ENCODE results near the gene CBLN3. TPM values are rescaled to one million over a fixed set of nuclear protein-coding genes. Genes with fewer than 3 reads are reported as not detected.

Gene CBLN3
- total and polyA plus RNA-seq, 7 donors: 0.38 to 1.5 (median 0.70) TPM

DNA sequence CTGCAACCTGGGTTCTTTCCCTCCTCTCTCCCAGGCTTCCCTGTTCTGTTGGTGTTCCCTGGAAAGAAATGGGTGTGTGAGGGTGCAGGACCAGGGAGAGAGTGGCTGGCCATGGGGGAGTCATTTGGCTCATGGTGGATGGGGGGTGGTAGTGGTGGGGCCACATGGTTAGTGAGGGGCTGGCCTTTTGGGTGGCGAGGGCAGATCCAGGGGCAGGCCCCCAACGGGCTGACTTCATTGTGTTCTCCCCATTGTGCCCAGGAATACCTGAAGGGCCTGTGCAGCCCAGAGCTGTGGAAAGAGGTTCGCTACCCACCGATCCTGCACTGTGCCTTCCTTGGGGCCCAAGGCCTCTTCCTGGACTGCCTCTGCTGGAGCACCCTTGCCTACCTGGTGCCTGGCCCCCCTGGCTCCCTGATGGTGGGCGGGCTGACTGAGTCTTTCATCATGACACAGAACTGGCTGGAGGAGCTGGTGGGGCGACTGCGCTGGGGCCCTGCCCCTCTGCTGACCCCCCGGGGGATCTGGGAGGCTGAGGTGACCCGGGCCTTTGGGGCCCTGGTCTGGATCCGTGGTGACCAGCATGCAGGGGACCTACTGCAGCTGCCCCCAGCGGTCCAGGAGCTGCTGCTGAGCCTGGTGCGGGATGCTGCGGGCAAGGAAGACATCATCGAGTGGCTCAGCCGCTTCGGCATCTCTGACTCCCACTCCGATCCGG, 21.7 kb downstream of the CBLN3 start:
- intact Hi-C loops (cut with DNase I): no loop called here
- Histone ChIP-seq H3K27me3 (ENCODE audit: insufficient read depth in 3 of 3, low read length in 2 of 3) (no peaks in the 10 kb centered on the region), H3K36me3 (ENCODE audit: insufficient read depth in 1 of 2, low read depth in 1 of 2) (peaks cover 0 to 8% of the 10 kb centered on the region in 2 donors), H3K4me3 (no peak overlapping the region), H3K27ac (no peak overlapping the region), H3K4me1 (peaks cover 3% of the 10 kb centered on the region), H3K9me3 (no peaks in the 10 kb centered on the region)
- ATAC-seq: no peak
- WGBS, 3 donors: 93 to 95% (median 94%) methylated on average over 16 to 18 of the region's 18 CpGs
- DNase-seq: no peak
- TF ChIP-seq, protein P1, sequence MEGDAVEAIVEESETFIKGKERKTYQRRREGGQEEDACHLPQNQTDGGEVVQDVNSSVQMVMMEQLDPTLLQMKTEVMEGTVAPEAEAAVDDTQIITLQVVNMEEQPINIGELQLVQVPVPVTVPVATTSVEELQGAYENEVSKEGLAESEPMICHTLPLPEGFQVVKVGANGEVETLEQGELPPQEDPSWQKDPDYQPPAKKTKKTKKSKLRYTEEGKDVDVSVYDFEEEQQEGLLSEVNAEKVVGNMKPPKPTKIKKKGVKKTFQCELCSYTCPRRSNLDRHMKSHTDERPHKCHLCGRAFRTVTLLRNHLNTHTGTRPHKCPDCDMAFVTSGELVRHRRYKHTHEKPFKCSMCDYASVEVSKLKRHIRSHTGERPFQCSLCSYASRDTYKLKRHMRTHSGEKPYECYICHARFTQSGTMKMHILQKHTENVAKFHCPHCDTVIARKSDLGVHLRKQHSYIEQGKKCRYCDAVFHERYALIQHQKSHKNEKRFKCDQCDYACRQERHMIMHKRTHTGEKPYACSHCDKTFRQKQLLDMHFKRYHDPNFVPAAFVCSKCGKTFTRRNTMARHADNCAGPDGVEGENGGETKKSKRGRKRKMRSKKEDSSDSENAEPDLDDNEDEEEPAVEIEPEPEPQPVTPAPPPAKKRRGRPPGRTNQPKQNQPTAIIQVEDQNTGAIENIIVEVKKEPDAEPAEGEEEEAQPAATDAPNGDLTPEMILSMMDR (IDR thresholded peaks at IDR 0.05): no peak

DNA sequence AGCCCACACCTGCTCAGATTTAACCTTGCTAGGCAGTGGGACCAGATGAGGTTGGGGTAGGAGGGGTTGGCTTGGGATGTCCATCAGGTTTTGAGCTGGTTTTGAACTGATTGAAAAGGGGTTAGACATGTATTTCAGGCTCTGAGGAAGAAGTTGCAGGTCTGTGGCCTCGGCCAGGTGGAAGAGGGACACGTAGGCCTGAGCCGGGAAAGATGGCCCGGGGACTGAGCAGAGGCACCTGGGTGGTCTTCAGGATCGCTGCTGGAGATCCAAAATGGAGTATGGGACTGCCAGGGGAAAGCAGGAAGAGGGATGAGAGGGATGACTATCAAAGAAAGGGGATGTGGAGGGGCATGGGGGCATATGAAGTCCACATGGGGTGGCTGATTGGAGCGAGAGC, 23.1 kb downstream of the CBLN3 start:
- intact Hi-C loops (cut with DNase I): no loop called here
- 87 to 92% (median 92%) methylated on average over 6 of the region's 6 CpGs for WGBS, 3 donors
- H3K27me3 ChIP-seq (ENCODE audit: insufficient read depth in 3 of 3, low read length in 2 of 3): no peaks in the 10 kb centered on the region
- TF ChIP-seq, protein P1 (IDR thresholded peaks at IDR 0.05): no peak
- H3K4me3 ChIP-seq: no peak overlapping the region
- H3K9me3 ChIP-seq: no peaks in the 10 kb centered on the region
- DNase-seq (no peak), ATAC-seq (no peak)
- peaks cover 3% of the 10 kb centered on the region for H3K4me1 ChIP-seq
- peaks cover 0 to 8% of the 10 kb centered on the region in 2 donors for H3K36me3 ChIP-seq (ENCODE audit: insufficient read depth in 1 of 2, low read depth in 1 of 2)
- H3K27ac ChIP-seq: no peak overlapping the region

DNA sequence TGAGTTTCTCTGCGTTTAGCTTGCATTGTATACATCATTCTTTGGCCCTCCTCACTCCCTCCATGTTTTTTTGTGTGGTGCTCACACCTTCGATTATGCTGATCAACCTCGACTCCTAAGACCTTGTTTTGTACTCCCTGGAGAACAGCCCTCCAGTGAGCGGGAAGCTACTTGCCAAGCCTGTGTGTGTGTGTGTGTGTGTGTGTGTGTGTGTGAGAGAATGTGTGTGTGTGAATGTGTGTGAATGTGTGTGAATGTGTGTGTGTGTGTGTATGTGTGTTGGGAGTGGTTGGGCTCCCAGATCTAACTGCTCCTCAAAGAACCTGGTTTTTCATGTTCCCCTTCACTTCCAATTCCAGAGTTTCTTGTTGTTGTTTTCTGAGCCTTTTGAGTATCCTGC, 24.7 kb downstream of the CBLN3 start:
- no peak for DNase-seq

DNA sequence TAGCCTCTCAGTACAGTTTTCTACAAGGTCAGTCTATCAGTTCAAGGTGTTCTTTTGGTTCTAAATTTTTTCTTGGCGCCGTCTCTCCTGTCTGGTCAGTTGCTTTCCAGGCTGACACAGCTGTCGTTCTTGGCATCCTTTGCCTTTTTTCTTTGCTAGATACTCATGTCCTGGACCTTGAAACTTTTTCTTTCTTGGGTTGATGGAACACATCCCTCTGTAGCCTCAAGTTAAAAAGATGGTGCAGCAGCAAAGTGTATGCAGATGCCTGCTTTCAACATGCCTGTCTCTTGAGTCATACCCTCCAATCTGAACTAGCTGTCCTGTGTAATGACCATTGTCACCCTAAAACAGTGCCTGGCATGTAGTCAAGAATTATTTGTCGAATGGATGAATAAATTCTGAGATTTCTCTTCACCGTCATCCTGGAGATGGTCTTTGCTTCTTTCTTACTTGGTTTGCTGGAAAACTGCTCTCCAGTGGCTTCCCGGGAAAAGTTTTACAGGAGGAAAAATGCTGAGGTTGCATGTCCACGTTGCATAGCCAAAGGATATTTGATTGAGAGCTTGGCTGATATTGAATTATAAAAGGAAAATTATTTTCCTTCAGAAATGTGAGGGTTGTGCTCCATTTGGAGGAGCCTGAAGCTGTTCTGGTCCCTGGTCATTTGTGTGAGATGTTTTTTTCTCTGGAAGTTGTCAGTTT, 26.0 kb downstream of the CBLN3 start:
- H3K36me3 ChIP-seq (ENCODE audit: insufficient read depth in 1 of 2, low read depth in 1 of 2): no peaks in the 10 kb centered on the region
- intact Hi-C loops (cut with DNase I): no loop called here
- WGBS, 3 donors: 10 to 15% (median 13%) methylated on average over 7 of the region's 7 CpGs
- peak in 3 of 4 donors; percentile 26 to 43 (median 31) for ATAC-seq
- peaks cover 3% of the 10 kb centered on the region for H3K4me1 ChIP-seq
- no peak overlapping the region for H3K4me3 ChIP-seq
- H3K9me3 ChIP-seq: no peaks in the 10 kb centered on the region
- TF ChIP-seq, protein P1 (IDR thresholded peaks at IDR 0.05): no peak
- H3K27ac ChIP-seq: no peak overlapping the region
- peaks cover 0 to 8% (median 5%) of the 10 kb centered on the region in 3 donors for H3K27me3 ChIP-seq (ENCODE audit: insufficient read depth in 3 of 3, low read length in 2 of 3)
- DNase-seq: no peak

More for the DNA sequence above, 24.7 kb downstream of the CBLN3 start:
- ATAC-seq: no peak
- Histone ChIP-seq H3K9me3 (no peaks in the 10 kb centered on the region), H3K27me3 (ENCODE audit: insufficient read depth in 3 of 3, low read length in 2 of 3) (no peaks in the 10 kb centered on the region), H3K36me3 (ENCODE audit: insufficient read depth in 1 of 2, low read depth in 1 of 2) (peaks cover 0 to 4% of the 10 kb centered on the region in 2 donors), H3K4me3 (no peak overlapping the region), H3K27ac (no peak overlapping the region), H3K4me1 (peaks cover 3% of the 10 kb centered on the region)
- intact Hi-C loops (cut with DNase I): no loop called here
- TF ChIP-seq, protein P1 (IDR thresholded peaks at IDR 0.05): no peak
- 65 to 69% (median 67%) methylated on average over 4 of the region's 4 CpGs for WGBS, 3 donors
